Measurements from ENCODE around the gene MPZL2.
A peak's percentile ranks its signal among the peaks of the same experiment; 100 is the strongest.

MPZL2 gene

GRCh38 chr11:118276422-118276821 is 12.3 kb upstream of the MPZL2 start:
- POLR2A ChIA-PET (ENCODE audit: low non-redundant PET): interaction anchor here (1.5 kb wide), 1 partner anchor 13 kb away, joined by 7 read pairs; the partner anchor contains the start of gene MPZL2
- no peak for TF ChIP-seq CTCF (conservative IDR thresholded peaks at IDR 0.05; ENCODE audit: low read depth)
- CTCF ChIA-PET: interaction anchor here (1.5 kb wide), 1 partner anchor 11 kb away, joined by 4 read pairs; no protein-coding TSS in a partner anchor
- no peak overlapping the region for H3K27ac ChIP-seq
- DNase-seq (ENCODE audit: low spot score): no peak

GRCh38 chr11:118275176-118275575 is 11.1 kb upstream of the MPZL2 start:
- TF ChIP-seq CTCF (conservative IDR thresholded peaks at IDR 0.05; ENCODE audit: low read depth): no peak
- peak; percentile 48 for DNase-seq (ENCODE audit: low spot score)
- CTCF ChIA-PET: no interaction called here
- H3K27ac ChIP-seq: peak overlapping the region; percentile 41; the same call in 1 of the 2 replicates
- POLR2A ChIA-PET (ENCODE audit: low non-redundant PET): no interaction called here

GRCh38 chr11:118274186-118274585 is 10.1 kb upstream of the MPZL2 start:
- POLR2A ChIA-PET (ENCODE audit: low non-redundant PET): no interaction called here
- no peak for TF ChIP-seq CTCF (conservative IDR thresholded peaks at IDR 0.05; ENCODE audit: low read depth)
- DNase-seq (ENCODE audit: low spot score): no peak
- CTCF ChIA-PET: interaction anchor here (1.0 kb wide), 1 partner anchor 76 kb away, joined by 3 read pairs; no protein-coding TSS in a partner anchor
- H3K27ac ChIP-seq: no peak overlapping the region

GRCh38 chr11:118272001-118272400 is 7.9 kb upstream of the MPZL2 start:
- POLR2A ChIA-PET (ENCODE audit: low non-redundant PET): no interaction called here
- CTCF ChIA-PET: no interaction called here
- no peak for TF ChIP-seq CTCF (conservative IDR thresholded peaks at IDR 0.05; ENCODE audit: low read depth)
- H3K27ac ChIP-seq: no peak overlapping the region
- DNase-seq (ENCODE audit: low spot score): no peak

GRCh38 chr11:118267486-118267885 is 3.4 kb upstream of the MPZL2 start:
- ChIA-PET CTCF (interaction anchor here (0.7 to 1.2 kb wide), 2 partner anchors 24 to 69 kb away, joined by 3 to 6 read pairs; no protein-coding TSS in a partner anchor), POLR2A (ENCODE audit: low non-redundant PET) (no interaction called here)
- peak; percentile 33 for DNase-seq (ENCODE audit: low spot score)
- TF ChIP-seq CTCF (conservative IDR thresholded peaks at IDR 0.05; ENCODE audit: low read depth): no peak
- H3K27ac ChIP-seq: no peak overlapping the region

GRCh38 chr11:118265954-118266353 is 1.9 kb upstream of the MPZL2 start:
- peak overlapping the region; percentile 61 for H3K27ac ChIP-seq
- DNase-seq (ENCODE audit: low spot score): no peak
- POLR2A ChIA-PET (ENCODE audit: low non-redundant PET): no interaction called here
- CTCF ChIA-PET: interaction anchor here (0.7 to 1.6 kb wide), 2 partner anchors 11 to 94 kb away, joined by 4 to 5 read pairs; no protein-coding TSS in a partner anchor
- no peak for TF ChIP-seq CTCF (conservative IDR thresholded peaks at IDR 0.05; ENCODE audit: low read depth)
